ENCODE results near the gene PIP4K2B.

The PIP4K2B gene

GRCh38 chr17:38746004-38746848, 53.1 kb downstream of the PIP4K2B start:
- DNase-seq (ENCODE audit: low spot score) = no peak

- DNase-seq (ENCODE audit: low spot score) = no peak
Measured at GRCh38 chr17:38745545-38745944, 53.8 kb downstream of the PIP4K2B start.

GRCh38 chr17:38743556-38744171, 55.7 kb downstream of the PIP4K2B start:
- DNase-seq (ENCODE audit: low spot score) = no peak

DNA sequence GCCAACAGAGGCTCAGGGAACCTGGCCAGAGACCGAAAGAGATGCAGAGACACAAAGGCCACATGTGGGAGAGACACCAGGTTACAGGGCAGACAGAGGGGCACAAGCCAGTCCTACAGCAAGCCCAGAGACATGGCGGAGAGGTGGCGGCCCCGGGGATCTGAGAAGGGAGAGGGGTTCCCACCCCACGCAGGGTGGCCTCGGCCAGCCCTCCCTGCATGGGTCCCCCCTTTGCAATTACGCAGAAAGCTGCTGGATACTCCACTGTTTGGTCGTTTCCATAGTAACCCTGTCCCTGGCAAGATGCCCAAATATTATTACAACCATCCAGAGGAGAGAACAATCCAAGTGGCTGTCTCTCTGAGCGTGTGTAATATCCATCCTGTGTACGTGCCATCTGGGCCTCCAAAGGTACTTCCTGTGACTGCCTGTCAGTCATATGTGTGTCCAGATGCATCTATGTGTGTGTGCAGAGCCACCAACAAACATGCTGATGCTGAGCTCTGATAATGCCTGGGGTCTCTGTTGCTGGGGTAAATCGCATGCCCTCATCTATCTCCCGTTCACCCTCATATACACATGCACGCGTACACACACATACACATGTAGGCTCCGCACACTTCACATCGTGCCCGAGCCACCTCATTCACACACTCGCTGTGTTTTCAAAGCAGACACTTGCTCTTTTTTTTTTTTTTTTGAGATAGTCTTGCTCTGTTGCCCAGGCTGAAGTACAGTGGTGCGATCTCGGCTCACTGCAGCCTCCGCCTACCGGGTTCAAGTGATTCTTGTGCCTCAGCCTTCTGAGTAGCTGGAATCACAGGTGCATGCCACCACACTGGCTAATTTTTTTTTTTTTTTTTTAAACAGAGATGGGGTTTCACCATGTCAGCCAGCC, 56.7 kb downstream of the PIP4K2B start:
- peak; percentile 74 for DNase-seq (ENCODE audit: low spot score)

GRCh38 chr17:38741921-38742410, 57.4 kb downstream of the PIP4K2B start:
- DNase-seq (ENCODE audit: low spot score) = no peak

- DNase-seq (ENCODE audit: low spot score) = no peak
Measured at GRCh38 chr17:38741461-38741860, 57.9 kb downstream of the PIP4K2B start.

DNA sequence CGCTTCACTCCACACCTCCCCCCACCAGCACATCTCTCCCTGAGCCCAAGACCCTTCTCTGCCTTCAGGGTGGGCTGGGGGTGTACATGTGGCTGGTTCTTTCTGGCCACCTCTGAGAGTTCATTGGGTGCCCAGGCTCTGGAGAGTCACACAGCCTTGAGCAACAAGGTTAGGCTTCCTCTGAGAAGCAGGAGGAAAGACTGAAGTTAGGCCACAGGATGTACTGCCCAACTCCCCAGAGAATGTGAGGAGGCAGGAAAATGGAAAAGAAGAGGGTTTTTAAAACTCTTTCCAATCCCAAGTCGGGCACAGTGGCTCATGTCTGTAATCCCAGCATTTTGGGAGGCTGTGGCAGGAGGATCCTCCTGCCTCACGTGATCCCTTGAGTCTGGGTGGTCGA, 58.5 kb downstream of the PIP4K2B start:
- no peak for DNase-seq (ENCODE audit: low spot score)

DNA sequence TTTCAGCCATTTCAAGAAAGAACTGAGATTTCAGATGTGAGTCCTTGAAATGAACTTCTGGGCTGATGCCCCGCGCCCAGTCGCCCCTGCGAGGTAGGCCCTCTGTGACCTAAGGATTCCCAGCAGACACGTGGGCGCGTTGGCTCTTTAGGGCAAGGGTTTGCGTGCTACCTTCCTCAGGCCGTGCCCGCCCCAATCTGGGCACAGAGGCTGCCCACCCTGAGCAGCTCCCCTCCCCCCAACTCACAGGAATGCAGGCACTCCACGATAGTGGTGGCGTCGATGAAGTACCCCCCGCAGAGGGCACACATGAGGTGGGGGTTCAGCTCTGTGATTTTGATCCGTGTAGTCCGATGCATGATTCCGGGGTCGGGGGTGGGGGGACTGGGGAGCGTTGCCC, 59.3 kb downstream of the PIP4K2B start:
- no peak for DNase-seq (ENCODE audit: low spot score)

- DNase-seq (ENCODE audit: low spot score) = no peak
Measured at GRCh38 chr17:38739305-38739704, 60.1 kb downstream of the PIP4K2B start.

DNA sequence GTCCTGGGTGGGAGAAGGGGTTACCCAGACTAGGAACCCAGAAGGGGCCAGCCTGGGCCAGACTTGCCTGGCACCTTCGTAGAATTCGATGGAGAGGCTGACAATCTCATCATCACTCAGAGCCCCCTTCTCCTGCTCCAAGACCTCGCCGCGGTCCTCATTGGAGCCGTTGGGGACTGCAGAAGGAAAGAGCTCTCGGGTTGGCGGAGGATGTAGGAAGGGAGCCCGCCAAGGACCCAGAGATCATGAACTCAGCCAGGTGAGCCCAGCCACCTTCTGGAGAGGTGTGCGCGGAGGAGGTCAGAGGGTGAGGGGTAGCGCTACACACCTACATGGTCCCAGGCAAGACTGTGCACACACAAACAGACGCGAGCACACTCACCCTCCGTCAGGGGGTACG, 60.7 kb downstream of the PIP4K2B start:
- no peak for DNase-seq (ENCODE audit: low spot score)

DNA sequence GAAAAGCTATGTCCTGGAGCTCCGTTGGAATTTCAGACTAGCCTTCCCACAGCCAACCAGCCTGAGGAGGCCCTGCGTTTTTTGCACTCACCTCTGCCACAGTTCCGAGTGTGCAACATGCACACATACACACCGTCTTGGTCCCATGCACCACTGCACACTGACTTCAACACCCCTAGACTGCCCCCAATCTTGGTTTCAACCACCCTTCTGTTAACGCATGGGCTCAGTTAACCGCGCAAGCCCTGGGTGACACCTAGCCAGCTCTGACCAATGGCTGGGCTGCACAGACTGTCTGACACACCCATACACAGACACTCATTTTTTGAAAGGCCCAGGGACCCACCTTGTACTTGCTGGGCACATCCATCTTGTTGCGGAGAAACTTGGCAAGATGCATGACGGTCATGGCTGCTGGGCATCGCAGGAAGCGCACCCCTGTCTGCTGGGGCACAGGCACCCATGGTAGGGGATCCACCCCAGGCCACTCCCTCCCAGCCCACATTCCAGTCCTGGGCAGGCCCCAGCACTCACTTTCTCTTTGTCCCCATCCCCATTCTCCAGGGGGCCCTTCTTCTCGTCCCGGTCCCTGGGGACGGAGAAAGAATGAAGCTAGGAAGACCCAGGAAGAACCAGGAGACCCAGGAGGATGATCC, 61.2 kb downstream of the PIP4K2B start:
- no peak for DNase-seq (ENCODE audit: low spot score)

DNA sequence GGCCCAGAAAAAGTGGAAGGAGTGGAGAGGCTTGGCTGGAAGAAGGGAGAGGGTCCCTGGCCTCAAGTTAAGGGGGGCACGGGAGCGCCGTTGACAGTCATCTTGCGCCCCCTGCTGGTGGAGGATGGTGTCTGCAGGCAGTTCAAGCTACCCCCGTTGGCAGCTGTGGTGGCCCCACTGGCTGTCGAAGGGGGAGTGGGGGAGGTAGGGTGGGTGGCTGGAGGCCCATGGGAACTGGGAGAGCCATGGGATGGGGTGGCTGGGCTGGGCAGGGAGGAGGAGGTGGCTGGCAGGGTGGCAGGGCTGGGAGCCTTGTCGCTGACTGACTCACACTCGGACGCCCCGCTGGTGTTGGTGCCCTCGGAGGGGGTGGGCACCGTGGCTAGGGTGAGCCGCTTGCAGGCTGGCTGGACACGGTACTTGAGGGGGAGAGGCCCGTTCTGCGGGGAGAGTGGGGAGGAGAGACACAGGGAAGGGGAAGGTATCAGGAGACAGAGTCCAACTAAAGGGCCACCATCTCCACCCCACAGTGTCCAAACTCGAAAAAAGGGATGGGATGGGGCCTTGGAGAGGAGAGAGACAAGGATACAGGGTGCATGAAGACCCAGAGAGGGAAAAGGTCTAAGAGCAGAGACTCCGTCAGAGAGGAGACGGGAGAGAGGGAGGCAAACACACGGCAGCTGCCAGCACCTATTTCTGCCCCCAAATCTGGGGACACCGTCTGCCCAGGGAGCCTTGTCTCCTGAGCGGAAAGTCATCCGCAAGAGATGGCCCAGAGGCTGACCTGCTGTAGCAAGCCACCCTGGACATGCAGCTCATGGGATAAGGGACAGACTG, 64.0 kb downstream of the PIP4K2B start:
- DNase-seq (ENCODE audit: low spot score) = peak; percentile 85

GRCh38 chr17:38733982-38734973, 65.1 kb downstream of the PIP4K2B start:
- DNase-seq (ENCODE audit: low spot score) = no peak

GRCh38 chr17:38733282-38733981, 65.9 kb downstream of the PIP4K2B start:
- no peak for DNase-seq (ENCODE audit: low spot score)

- no peak for DNase-seq (ENCODE audit: low spot score)
Measured at GRCh38 chr17:38732376-38733281, 66.7 kb downstream of the PIP4K2B start.

DNA sequence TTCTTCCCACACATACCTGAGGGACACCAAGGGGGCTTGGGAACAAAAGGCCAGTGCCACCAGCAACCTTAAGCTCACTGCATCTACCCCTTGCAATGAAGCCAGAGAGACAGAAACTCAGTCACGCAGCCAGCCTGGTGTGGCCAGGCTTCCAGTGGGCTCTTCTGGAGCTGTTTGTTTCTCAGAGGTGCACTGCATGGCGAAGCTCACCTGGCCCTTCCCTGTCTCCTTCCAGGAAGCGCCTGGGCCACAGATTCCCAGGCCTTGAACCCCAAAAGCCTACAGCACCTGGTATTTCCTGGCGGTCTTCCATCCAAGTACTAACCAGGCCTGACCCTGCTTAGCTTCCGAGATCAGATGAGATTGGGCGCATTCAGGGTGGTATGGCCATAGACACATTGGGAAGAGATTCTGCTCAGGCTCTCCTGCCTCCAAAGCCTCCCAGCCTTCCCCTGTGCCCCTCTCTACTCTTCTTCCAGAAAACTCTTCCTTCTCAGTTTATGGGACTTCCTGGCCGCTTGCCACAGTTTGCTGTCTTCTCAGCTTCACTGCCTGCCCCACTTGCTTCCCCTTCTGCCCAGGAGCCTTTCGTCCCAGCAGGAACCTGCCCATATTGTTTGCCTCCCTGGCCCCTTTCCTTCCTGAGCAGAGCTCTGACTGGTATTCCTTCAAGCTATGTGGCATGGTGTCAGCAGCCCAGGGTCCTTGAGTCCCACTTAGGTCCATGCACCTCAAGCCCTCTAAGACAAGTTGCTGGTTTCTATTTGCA, 67.6 kb downstream of the PIP4K2B start:
- DNase-seq (ENCODE audit: low spot score) = no peak
